A673 (cell line): ENCODE results near the gene HMGN1.

Experiments used
- EZH2 ChIP-seq: fragments of 200-600 bp; sonication (generic); IDR thresholded peaks from 2 replicates; pipeline ENCODE4 v1.6.1; 2017; ENCODE audit warnings: borderline replicate concordance, low read depth, mild to moderate bottlenecking, mixed read lengths, antibody characterized with exemption, low read length; ENCODE audit not compliant: poor library complexity, severe bottlenecking
- TF ChIP-seq, protein P1 (sequence below): fragments of 300-800, 200-600 bp; sonication (generic); conservative IDR thresholded peaks from 2 replicates; pipeline ENCODE4 v1.5.1; 2017; ENCODE audit warnings: low read depth, mild to moderate bottlenecking, antibody characterized with exemption, low read length, moderate library complexity, mixed read lengths

DNA sequence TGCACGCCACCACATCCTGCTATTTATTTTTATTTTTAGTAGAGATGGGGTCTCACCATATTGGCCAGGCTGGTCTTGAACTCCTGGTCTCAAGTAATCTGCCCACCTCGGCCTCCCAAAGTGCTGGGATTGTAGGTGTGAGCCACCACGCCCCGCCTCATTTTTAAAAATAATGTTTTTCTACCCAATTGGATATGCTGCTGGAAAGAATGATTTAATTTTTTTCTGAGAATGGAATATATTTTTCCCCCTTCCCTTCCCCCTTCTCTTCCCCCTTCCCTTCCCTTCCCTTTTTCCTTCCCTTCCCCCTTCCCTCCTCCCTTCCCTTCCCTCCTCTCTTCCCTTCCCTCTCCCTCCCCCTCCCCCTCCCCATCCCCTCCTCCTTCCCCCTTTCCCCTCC lies 17.7 kb upstream of the HMGN1 start:
- TF ChIP-seq, protein P1, sequence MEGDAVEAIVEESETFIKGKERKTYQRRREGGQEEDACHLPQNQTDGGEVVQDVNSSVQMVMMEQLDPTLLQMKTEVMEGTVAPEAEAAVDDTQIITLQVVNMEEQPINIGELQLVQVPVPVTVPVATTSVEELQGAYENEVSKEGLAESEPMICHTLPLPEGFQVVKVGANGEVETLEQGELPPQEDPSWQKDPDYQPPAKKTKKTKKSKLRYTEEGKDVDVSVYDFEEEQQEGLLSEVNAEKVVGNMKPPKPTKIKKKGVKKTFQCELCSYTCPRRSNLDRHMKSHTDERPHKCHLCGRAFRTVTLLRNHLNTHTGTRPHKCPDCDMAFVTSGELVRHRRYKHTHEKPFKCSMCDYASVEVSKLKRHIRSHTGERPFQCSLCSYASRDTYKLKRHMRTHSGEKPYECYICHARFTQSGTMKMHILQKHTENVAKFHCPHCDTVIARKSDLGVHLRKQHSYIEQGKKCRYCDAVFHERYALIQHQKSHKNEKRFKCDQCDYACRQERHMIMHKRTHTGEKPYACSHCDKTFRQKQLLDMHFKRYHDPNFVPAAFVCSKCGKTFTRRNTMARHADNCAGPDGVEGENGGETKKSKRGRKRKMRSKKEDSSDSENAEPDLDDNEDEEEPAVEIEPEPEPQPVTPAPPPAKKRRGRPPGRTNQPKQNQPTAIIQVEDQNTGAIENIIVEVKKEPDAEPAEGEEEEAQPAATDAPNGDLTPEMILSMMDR: no peak
- no peak for TF ChIP-seq EZH2
